ENCODE measurements around the gene COG5.

- TF ChIP-seq CTCF (IDR thresholded peaks at IDR 0.05; ENCODE audit: control extremely low read depth in 1 of 3, insufficient read depth in 1 of 3, low read depth in 1 of 3, low read length in 3 of 3) (no peak), CHD2 (IDR thresholded peaks at IDR 0.05; ENCODE audit: low read length) (no peak), GTF2F1 (IDR thresholded peaks at IDR 0.05; ENCODE audit: borderline replicate concordance, low read depth, low read length) (no peak), SP2 (IDR thresholded peaks at IDR 0.05; ENCODE audit: low read length) (no peak), POLR2A (IDR thresholded peaks at IDR 0.05; ENCODE audit: control extremely low read depth in 1 of 2, low read depth in 2 of 2, low read length in 2 of 2) (no peak)
These were observed 35.3 kb downstream of the COG5 start for GRCh38 chr7:107528461-107528860.
